AG09319 (cell line): ENCODE measurements around the gene EIF1.
A peak's percentile ranks its signal among the peaks of the same experiment; 100 is the strongest.

Source experiments
- DNase-seq: peaks from one replicate; pipeline ENCODE4 v3.0.0-alpha.2; 2010; ENCODE audit warnings: low read depth; ENCODE audit errors: extremely low read depth
- CTCF ChIP-seq: IDR thresholded peaks from 2 replicates; pipeline ENCODE4 v1.5.1; 2011; ENCODE audit warnings: low read depth, mild to moderate bottlenecking, inconsistent platforms, low read length, moderate library complexity

The EIF1 gene

GRCh38 chr17:41734139-41734948 is 45.7 kb downstream of the EIF1 start, which contains the start of gene HAP1:
Gene HAP1 (minus strand): TSS chr17:41734643. CDS start chr17:41734634, 9 bp downstream.
- DNase-seq: no peak

GRCh38 chr17:41734949-41735313 is 46.2 kb downstream of the EIF1 start:
- no peak for TF ChIP-seq CTCF

More at GRCh38 chr17:41734139-41734948, 45.7 kb downstream of the EIF1 start, which contains the start of gene HAP1:
- no peak for TF ChIP-seq CTCF

GRCh38 chr17:41735744-41736143 is 47.1 kb downstream of the EIF1 start:
- TF ChIP-seq CTCF: no peak
- DNase-seq: no peak

More at GRCh38 chr17:41734949-41735313, 46.2 kb downstream of the EIF1 start:
- DNase-seq: no peak

GRCh38 chr17:41736983-41737679 is 48.4 kb downstream of the EIF1 start:
- DNase-seq: no peak
- no peak for TF ChIP-seq CTCF

GRCh38 chr17:41737680-41738023 is 49.0 kb downstream of the EIF1 start:
- no peak for TF ChIP-seq CTCF
- no peak for DNase-seq

- TF ChIP-seq CTCF: peak; percentile 93
- DNase-seq: peak; percentile 46
Observed at GRCh38 chr17:41738077-41738800, 49.6 kb downstream of the EIF1 start.

GRCh38 chr17:41738801-41739112 is 50.1 kb downstream of the EIF1 start:
- DNase-seq: no peak

More at GRCh38 chr17:41738801-41739112, 50.1 kb downstream of the EIF1 start:
- no peak for TF ChIP-seq CTCF
